ENCODE measurements around the gene PICK1.

The PICK1 gene

GRCh38 chr22:38056969-38057891, at the start of gene PICK1:
Gene PICK1 (plus strand): TSS chr22:38057404. CDS start chr22:38057810, 406 bp downstream.
- Mint-ChIP-seq H3K9me3 (no peaks in the 10 kb centered on the region), H3K27me3 (ENCODE audit: low read depth) (peaks cover 2% of the 10 kb centered on the region), H3K4me3 (peak within 1 kb of the TSS; percentile 93), H3K27ac (peak within 1 kb of the TSS; percentile 94), H3K36me3 (ENCODE audit: low read depth) (peaks cover 2% of the 10 kb centered on the region), H3K4me1 (ENCODE audit: low read depth) (peaks cover 13% of the 10 kb centered on the region)
- DNase-seq (ENCODE audit: low spot score) = peak; percentile 61

- Mint-ChIP-seq H3K27me3 (ENCODE audit: low read depth) (no peaks in the 10 kb centered on the region), H3K9me3 (no peaks in the 10 kb centered on the region), H3K36me3 (ENCODE audit: low read depth) (no peaks in the 10 kb centered on the region), H3K4me1 (ENCODE audit: low read depth) (peaks cover 4% of the 10 kb centered on the region), H3K4me3 (no peak overlapping the region), H3K27ac (no peak overlapping the region)
- DNase-seq (ENCODE audit: low spot score) = no peak
Observed at GRCh38 chr22:38009000-38009806, 48.0 kb upstream of the PICK1 start.

GRCh38 chr22:38012604-38013072, 44.6 kb upstream of the PICK1 start:
- Mint-ChIP-seq H3K4me3 (no peak overlapping the region), H3K36me3 (ENCODE audit: low read depth) (no peaks in the 10 kb centered on the region), H3K27me3 (ENCODE audit: low read depth) (no peaks in the 10 kb centered on the region), H3K4me1 (ENCODE audit: low read depth) (peaks cover 4% of the 10 kb centered on the region), H3K9me3 (no peaks in the 10 kb centered on the region), H3K27ac (no peak overlapping the region)
- DNase-seq (ENCODE audit: low spot score) = no peak

GRCh38 chr22:38014083-38014482, 43.1 kb upstream of the PICK1 start:
- Mint-ChIP-seq H3K4me3 (no peak overlapping the region), H3K4me1 (ENCODE audit: low read depth) (peaks cover 2% of the 10 kb centered on the region), H3K9me3 (no peaks in the 10 kb centered on the region), H3K36me3 (ENCODE audit: low read depth) (no peaks in the 10 kb centered on the region), H3K27ac (no peak overlapping the region), H3K27me3 (ENCODE audit: low read depth) (no peaks in the 10 kb centered on the region)
- DNase-seq (ENCODE audit: low spot score) = no peak

- no peak for DNase-seq (ENCODE audit: low spot score)
- Mint-ChIP-seq H3K9me3 (no peaks in the 10 kb centered on the region), H3K4me1 (ENCODE audit: low read depth) (no peaks in the 10 kb centered on the region), H3K36me3 (ENCODE audit: low read depth) (no peaks in the 10 kb centered on the region), H3K27ac (no peak overlapping the region), H3K4me3 (no peak overlapping the region), H3K27me3 (ENCODE audit: low read depth) (no peaks in the 10 kb centered on the region)
Observed at GRCh38 chr22:38016182-38017151, 40.7 kb upstream of the PICK1 start.

GRCh38 chr22:38017272-38017920, 39.8 kb upstream of the PICK1 start:
- Mint-ChIP-seq H3K27me3 (ENCODE audit: low read depth) (no peaks in the 10 kb centered on the region), H3K36me3 (ENCODE audit: low read depth) (no peaks in the 10 kb centered on the region), H3K9me3 (no peaks in the 10 kb centered on the region), H3K4me1 (ENCODE audit: low read depth) (no peaks in the 10 kb centered on the region), H3K27ac (no peak overlapping the region), H3K4me3 (no peak overlapping the region)
- no peak for DNase-seq (ENCODE audit: low spot score)

- no peak overlapping the region for H3K27ac Mint-ChIP-seq
Observed at GRCh38 chr22:38017939-38018885, 39.0 kb upstream of the PICK1 start.

DNA sequence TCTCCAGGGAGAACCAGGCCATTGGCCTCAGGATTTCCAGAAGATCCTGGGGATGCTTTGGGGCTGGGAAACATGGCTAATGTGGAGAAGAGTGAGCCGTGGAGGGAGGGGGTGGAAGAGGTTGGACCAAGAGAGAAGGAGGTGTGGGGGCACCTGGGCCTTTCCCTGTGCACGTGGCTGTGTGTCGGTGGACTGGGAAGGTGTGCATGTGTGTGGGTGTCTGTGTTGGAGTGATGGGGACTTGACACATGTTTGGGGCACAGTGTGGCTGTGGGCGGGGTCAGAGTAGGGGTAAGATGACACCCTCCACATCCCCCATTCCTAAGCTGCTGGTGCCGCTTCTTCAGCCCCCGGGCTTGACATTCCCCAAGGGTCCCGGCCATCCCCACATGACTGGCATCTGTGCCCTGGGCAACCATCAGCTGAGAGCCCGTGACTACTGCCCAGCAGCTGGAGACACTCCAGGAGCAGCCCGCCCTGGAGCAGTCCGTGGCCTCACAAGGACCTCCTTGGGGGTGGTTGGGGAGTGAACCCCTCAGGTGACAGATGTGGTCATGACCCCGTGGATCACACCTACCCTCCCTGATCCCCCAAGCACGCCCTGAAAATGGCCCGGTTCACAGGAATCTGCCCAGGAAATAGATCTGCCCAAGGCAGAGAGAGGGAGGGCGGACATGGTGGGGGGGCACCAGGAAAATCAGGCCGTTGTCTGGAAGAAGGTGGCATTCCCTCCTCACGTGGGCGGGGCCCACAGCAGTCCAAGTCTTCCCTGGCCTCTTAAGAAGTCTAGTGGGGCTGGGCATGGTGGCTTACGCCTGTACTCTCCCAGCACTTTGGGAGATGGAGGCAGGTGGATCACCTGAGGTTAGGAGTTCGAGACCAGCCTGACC, 38.0 kb upstream of the PICK1 start:
- Mint-ChIP-seq H3K27ac (no peak overlapping the region), H3K27me3 (ENCODE audit: low read depth) (no peaks in the 10 kb centered on the region), H3K4me3 (no peak overlapping the region), H3K36me3 (ENCODE audit: low read depth) (no peaks in the 10 kb centered on the region), H3K9me3 (no peaks in the 10 kb centered on the region), H3K4me1 (ENCODE audit: low read depth) (no peaks in the 10 kb centered on the region)
- DNase-seq (ENCODE audit: low spot score) = no peak

More at GRCh38 chr22:38017939-38018885, 39.0 kb upstream of the PICK1 start:
- H3K27me3 Mint-ChIP-seq (ENCODE audit: low read depth) = no peaks in the 10 kb centered on the region
- no peak overlapping the region for H3K4me3 Mint-ChIP-seq
- H3K4me1 Mint-ChIP-seq (ENCODE audit: low read depth) = no peaks in the 10 kb centered on the region
- DNase-seq (ENCODE audit: low spot score) = no peak
- no peaks in the 10 kb centered on the region for H3K36me3 Mint-ChIP-seq (ENCODE audit: low read depth)
- no peaks in the 10 kb centered on the region for H3K9me3 Mint-ChIP-seq

DNA sequence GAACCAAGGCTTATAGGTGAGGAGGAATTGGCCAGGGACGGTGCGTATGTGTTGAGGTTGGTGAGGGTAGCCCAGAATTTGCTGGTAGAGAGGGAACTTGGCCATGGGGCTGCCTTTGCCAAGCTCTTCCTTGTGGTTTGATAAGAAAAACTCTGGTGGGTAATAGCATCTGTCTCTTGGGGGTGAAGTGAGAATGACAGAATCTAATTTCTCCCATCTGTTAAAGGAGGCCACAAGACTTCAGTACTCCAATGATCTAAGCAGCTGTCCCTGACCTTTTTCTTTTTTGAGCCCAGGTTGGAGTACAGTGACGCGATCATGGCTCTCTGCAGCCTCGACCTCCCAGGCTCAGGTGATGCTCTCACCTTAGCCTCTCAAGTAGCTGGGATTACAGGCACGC, 36.0 kb upstream of the PICK1 start:
- no peak overlapping the region for H3K27ac Mint-ChIP-seq
- H3K36me3 Mint-ChIP-seq (ENCODE audit: low read depth) = no peaks in the 10 kb centered on the region
- no peak for DNase-seq (ENCODE audit: low spot score)
- no peaks in the 10 kb centered on the region for H3K27me3 Mint-ChIP-seq (ENCODE audit: low read depth)
- H3K4me3 Mint-ChIP-seq = no peak overlapping the region
- H3K9me3 Mint-ChIP-seq = no peaks in the 10 kb centered on the region
- no peaks in the 10 kb centered on the region for H3K4me1 Mint-ChIP-seq (ENCODE audit: low read depth)

DNA sequence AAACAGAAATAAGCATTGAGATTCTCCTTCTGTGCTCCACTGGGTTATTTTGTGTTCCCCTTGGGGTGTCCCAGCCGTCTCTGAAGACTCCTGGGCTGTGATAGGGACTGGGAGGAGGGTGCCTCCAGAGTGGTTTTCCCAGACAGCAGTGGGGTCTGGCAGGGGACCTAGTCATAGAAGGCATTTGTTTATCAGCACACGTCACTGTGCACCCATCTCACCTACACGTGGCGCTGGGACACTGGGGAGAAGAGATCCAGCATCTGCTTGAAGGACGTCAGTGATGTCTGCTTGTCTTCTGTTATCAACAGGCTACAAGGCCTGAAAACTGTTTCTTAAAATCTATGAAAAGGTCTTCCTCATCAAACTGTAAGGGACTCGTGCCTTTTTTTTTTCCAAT, 34.2 kb upstream of the PICK1 start:
- no peak overlapping the region for H3K4me3 Mint-ChIP-seq
- H3K36me3 Mint-ChIP-seq (ENCODE audit: low read depth) = no peaks in the 10 kb centered on the region
- DNase-seq (ENCODE audit: low spot score) = no peak
- H3K4me1 Mint-ChIP-seq (ENCODE audit: low read depth) = no peaks in the 10 kb centered on the region
- H3K27ac Mint-ChIP-seq = no peak overlapping the region
- H3K9me3 Mint-ChIP-seq = no peaks in the 10 kb centered on the region
- H3K27me3 Mint-ChIP-seq (ENCODE audit: low read depth) = no peaks in the 10 kb centered on the region

- Mint-ChIP-seq H3K9me3 (no peaks in the 10 kb centered on the region), H3K4me1 (ENCODE audit: low read depth) (no peaks in the 10 kb centered on the region), H3K27me3 (ENCODE audit: low read depth) (no peaks in the 10 kb centered on the region), H3K27ac (no peak overlapping the region), H3K36me3 (ENCODE audit: low read depth) (no peaks in the 10 kb centered on the region), H3K4me3 (no peak overlapping the region)
- no peak for DNase-seq (ENCODE audit: low spot score)
Observed at GRCh38 chr22:38025514-38025913, 31.7 kb upstream of the PICK1 start.

All from T-helper 2 cell treated with Interferon-gamma antibody and Interleukin-4, amounts not matched to agents 5 μg/mL and 100 μg/mL, for 36 hours (primary cell).